Measurements from ENCODE around the gene SND1.

The SND1 gene

GRCh38 chr7:127768241-127768640 is 116.2 kb downstream of the SND1 start (continued):
- TF ChIP-seq TSHZ2 (CRISPR knock-in tag; IDR thresholded peaks at IDR 0.05), result no peak

- TF ChIP-seq OSR1 (CRISPR knock-in tag; IDR thresholded peaks at IDR 0.05), result no peak
- TF ChIP-seq CSDC2 (CRISPR knock-in tag; IDR thresholded peaks at IDR 0.05), result no peak
- TF ChIP-seq PATZ1 (CRISPR knock-in tag; IDR thresholded peaks at IDR 0.05; ENCODE audit: borderline replicate concordance), result no peak
- TF ChIP-seq CREB5 (CRISPR knock-in tag; IDR thresholded peaks at IDR 0.05; ENCODE audit: low read depth), result no peak
- TF ChIP-seq TCF4 (CRISPR knock-in tag; IDR thresholded peaks at IDR 0.05; ENCODE audit: borderline replicate concordance), result no peak
- no peak for TF ChIP-seq SNAI2 (CRISPR knock-in tag; IDR thresholded peaks at IDR 0.05)
- TF ChIP-seq POU6F1 (CRISPR knock-in tag; IDR thresholded peaks at IDR 0.05; ENCODE audit: borderline replicate concordance, low read depth), result no peak
- no peak for TF ChIP-seq RARB (CRISPR knock-in tag; IDR thresholded peaks at IDR 0.05)
- no peak for TF ChIP-seq ZNF565 (CRISPR knock-in tag; conservative IDR thresholded peaks at IDR 0.05; ENCODE audit: low read depth)
- TF ChIP-seq ZFP30 (CRISPR knock-in tag; IDR thresholded peaks at IDR 0.05), result no peak
- TF ChIP-seq ESRRG (CRISPR knock-in tag; IDR thresholded peaks at IDR 0.05), result no peak
- no peak for TF ChIP-seq PPARA (CRISPR knock-in tag; IDR thresholded peaks at IDR 0.05; ENCODE audit: borderline replicate concordance)
- ATAC-seq, result no peak
Observed at GRCh38 chr7:127769137-127769536, 117.1 kb downstream of the SND1 start.

- ATAC-seq, result peak; percentile 31; the same call in 2 of the 3 replicates
- no peak for TF ChIP-seq POU6F1 (CRISPR knock-in tag; IDR thresholded peaks at IDR 0.05; ENCODE audit: borderline replicate concordance, low read depth)
- no peak for TF ChIP-seq PPARA (CRISPR knock-in tag; IDR thresholded peaks at IDR 0.05; ENCODE audit: borderline replicate concordance)
- no peak for TF ChIP-seq SNAI2 (CRISPR knock-in tag; IDR thresholded peaks at IDR 0.05)
- TF ChIP-seq TCF4 (CRISPR knock-in tag; IDR thresholded peaks at IDR 0.05; ENCODE audit: borderline replicate concordance), result no peak
- TF ChIP-seq TOX (CRISPR knock-in tag; IDR thresholded peaks at IDR 0.05; ENCODE audit: borderline replicate concordance), result no peak
- TF ChIP-seq CREB5 (CRISPR knock-in tag; IDR thresholded peaks at IDR 0.05; ENCODE audit: low read depth), result no peak
- no peak for TF ChIP-seq BACH2 (CRISPR knock-in tag; IDR thresholded peaks at IDR 0.05; ENCODE audit: borderline replicate concordance)
- no peak for TF ChIP-seq ZNF565 (CRISPR knock-in tag; conservative IDR thresholded peaks at IDR 0.05; ENCODE audit: low read depth)
- no peak for TF ChIP-seq ESRRG (CRISPR knock-in tag; IDR thresholded peaks at IDR 0.05)
- no peak for TF ChIP-seq PATZ1 (CRISPR knock-in tag; IDR thresholded peaks at IDR 0.05; ENCODE audit: borderline replicate concordance)
- no peak for TF ChIP-seq GLIS3 (CRISPR knock-in tag; IDR thresholded peaks at IDR 0.05)
- TF ChIP-seq ISL1 (CRISPR knock-in tag; IDR thresholded peaks at IDR 0.05), result no peak
- TF ChIP-seq CSRNP3 (CRISPR knock-in tag; IDR thresholded peaks at IDR 0.05), result no peak
- no peak for TF ChIP-seq ZC3H10 (CRISPR knock-in tag; IDR thresholded peaks at IDR 0.05)
- TF ChIP-seq ZFP3 (CRISPR knock-in tag; IDR thresholded peaks at IDR 0.05), result no peak
- TF ChIP-seq ZFP30 (CRISPR knock-in tag; IDR thresholded peaks at IDR 0.05), result no peak
Observed at GRCh38 chr7:127769696-127770400, 117.9 kb downstream of the SND1 start.
